Loucy (cell line): ENCODE results near the gene ACOT13.

Source experiments
- H2AFZ ChIP-seq: fragments of 200-600 bp; sonication (generic); 2 replicates; pipeline ENCODE4 v1.6.0; 2016; ENCODE audit warnings: antibody characterized with exemption, mild to moderate bottlenecking, low read length, moderate library complexity
- H3F3A ChIP-seq: fragments of 200-600 bp; 2 replicates; pipeline ENCODE4 v1.6.0; 2016; ENCODE audit warnings: antibody characterized with exemption, low read depth, mild to moderate bottlenecking
- H3K27me3 ChIP-seq: fragments of 200-600 bp; sonication (generic); 2 replicates; pipeline ENCODE4 v1.6.1; 2014; ENCODE audit warnings: low read length, mild to moderate bottlenecking; ENCODE audit not compliant: insufficient read depth, poor library complexity, severe bottlenecking
- H3K36me3 ChIP-seq: fragments of 200-600 bp; sonication (generic); 2 replicates; pipeline ENCODE4 v1.6.1; 2016; ENCODE audit warnings: low read length; ENCODE audit not compliant: insufficient read depth
- H3K4me1 ChIP-seq: fragments of 200-600 bp; sonication (generic); 2 replicates; pipeline ENCODE4 v1.5.1; 2014; ENCODE audit warnings: low read length, mild to moderate bottlenecking; ENCODE audit not compliant: insufficient read depth, poor library complexity, severe bottlenecking
- H3K4me2 ChIP-seq: fragments of 200-600 bp; sonication (generic); 2 replicates; pipeline ENCODE4 v1.6.0; 2014; ENCODE audit warnings: antibody characterized with exemption, low read length, low read depth, mild to moderate bottlenecking; ENCODE audit not compliant: poor library complexity, severe bottlenecking
- H3K4me3 ChIP-seq: fragments of 200-600 bp; sonication (generic); 2 replicates; pipeline ENCODE4 v1.5.1; 2014; ENCODE audit warnings: low read length, mild to moderate bottlenecking, mixed read lengths; ENCODE audit not compliant: poor library complexity, severe bottlenecking
- H3K79me2 ChIP-seq: fragments of 200-600 bp; sonication (generic); 2 replicates; pipeline ENCODE4 v1.6.1; 2014; ENCODE audit warnings: low read length; ENCODE audit not compliant: insufficient read depth
- H3K9ac ChIP-seq: fragments of 200-600 bp; sonication (generic); 2 replicates; pipeline ENCODE4 v1.6.0; 2014; ENCODE audit warnings: mild to moderate bottlenecking, low read depth, low read length, moderate library complexity; ENCODE audit not compliant: poor library complexity, severe bottlenecking
- H3K9me2 ChIP-seq: fragments of 200-600 bp; sonication (generic); replicated peaks from 2 replicates; pipeline ENCODE4 v1.6.1; 2016; ENCODE audit warnings: low read depth, low read length, mixed read lengths
- H3K9me3 ChIP-seq: fragments of 200-600 bp; sonication (generic); 2 replicates; pipeline ENCODE4 v1.6.1; 2014; ENCODE audit warnings: mild to moderate bottlenecking, antibody characterized with exemption, low read length, low read depth; ENCODE audit not compliant: insufficient read depth
- H4K20me1 ChIP-seq: fragments of 200-600 bp; sonication (generic); 2 replicates; pipeline ENCODE4 v1.6.0; 2014; ENCODE audit warnings: antibody characterized with exemption, low read length, mild to moderate bottlenecking; ENCODE audit not compliant: insufficient read depth, poor library complexity, severe bottlenecking
- CTCF ChIP-seq: fragments of 200-600 bp; sonication (generic); conservative IDR thresholded peaks from 2 replicates; pipeline ENCODE4 v1.5.1; 2014; ENCODE audit warnings: mild to moderate bottlenecking, antibody characterized with exemption, low read length
- EZH2phosphoT487 ChIP-seq: fragments of 200-600 bp; IDR thresholded peaks from 2 replicates; pipeline ENCODE4 v1.6.1; 2018; ENCODE audit warnings: antibody characterized with exemption, mild to moderate bottlenecking, moderate library complexity, borderline replicate concordance

ACOT13 gene

GRCh38 chr6:24663189-24663588 lies 3.7 kb upstream of the ACOT13 start:
- no peaks in the 10 kb centered on the region for H3K9me3 ChIP-seq
- H3K36me3 ChIP-seq = peaks cover 5% of the 10 kb centered on the region; the same call in 1 of the 2 replicates
- no peak overlapping the region for H3K9ac ChIP-seq
- peaks cover 29% of the 10 kb centered on the region for H3K4me1 ChIP-seq
- no peaks in the 10 kb centered on the region for H3K9me2 ChIP-seq
- peak overlapping the region; percentile 82 for H3K4me2 ChIP-seq
- H3F3A ChIP-seq = no peaks in the 10 kb centered on the region
- H3K4me3 ChIP-seq = no peak overlapping the region
- H3K79me2 ChIP-seq = peaks cover 59% of the 10 kb centered on the region
- H2AFZ ChIP-seq = no peak overlapping the region
- peaks cover 3% of the 10 kb centered on the region for H3K27me3 ChIP-seq
- peaks cover 26% of the 10 kb centered on the region for H4K20me1 ChIP-seq
- TF ChIP-seq EZH2phosphoT487 = no peak
- TF ChIP-seq CTCF = no peak

GRCh38 chr6:24664046-24664987 lies 2.6 kb upstream of the ACOT13 start:
- H3K4me2 ChIP-seq = peak overlapping the region; percentile 82
- H3K27me3 ChIP-seq = peaks cover 3% of the 10 kb centered on the region
- H3K79me2 ChIP-seq = peaks cover 65% of the 10 kb centered on the region
- H3F3A ChIP-seq = no peaks in the 10 kb centered on the region
- TF ChIP-seq CTCF (no peak), EZH2phosphoT487 (no peak)
- no peaks in the 10 kb centered on the region for H3K9me2 ChIP-seq
- H3K4me1 ChIP-seq = peaks cover 29% of the 10 kb centered on the region
- H3K9me3 ChIP-seq = no peaks in the 10 kb centered on the region
- peak overlapping the region; percentile 97 for H3K4me3 ChIP-seq
- H3K9ac ChIP-seq = peak overlapping the region; percentile 96
- H4K20me1 ChIP-seq = peaks cover 26% of the 10 kb centered on the region
- H3K36me3 ChIP-seq = peaks cover 5% of the 10 kb centered on the region; the same call in 1 of the 2 replicates
- no peak overlapping the region for H2AFZ ChIP-seq

GRCh38 chr6:24666097-24666640 lies 708 bp upstream of the ACOT13 start:
- peak overlapping the region; percentile 96 for H2AFZ ChIP-seq
- H3K9ac ChIP-seq = peak overlapping the region; percentile 96
- no peak for TF ChIP-seq CTCF
- no peak for TF ChIP-seq EZH2phosphoT487
- no peaks in the 10 kb centered on the region for H3K9me2 ChIP-seq
- H3K4me3 ChIP-seq = peak overlapping the region; percentile 97
- peaks cover 5% of the 10 kb centered on the region; the same call in 1 of the 2 replicates for H3K36me3 ChIP-seq
- peak overlapping the region; percentile 82 for H3K4me2 ChIP-seq
- peaks cover 3% of the 10 kb centered on the region for H3K27me3 ChIP-seq
- H3K9me3 ChIP-seq = peaks cover 2% of the 10 kb centered on the region; the same call in 1 of the 2 replicates
- H3K4me1 ChIP-seq = peaks cover 29% of the 10 kb centered on the region
- peaks cover 57% of the 10 kb centered on the region for H3K79me2 ChIP-seq
- no peaks in the 10 kb centered on the region for H3F3A ChIP-seq
- peaks cover 26% of the 10 kb centered on the region for H4K20me1 ChIP-seq
